Astrocyte (in vitro differentiated cells and primary cell): ENCODE measurements around the gene FAM240A. TPM values are rescaled to one million over a fixed set of nuclear protein-coding genes. Genes with fewer than 3 reads are reported as not detected.
A peak's percentile ranks its signal among the peaks of the same experiment; 100 is the strongest.

Source experiments
- DNase-seq: peaks from one replicate; pipeline ENCODE4 v3.0.0-alpha.2; 2010; ENCODE audit warnings: low read depth
- FAIRE-seq: peaks from 2 replicates; lab custom pipeline; 2011; peaks lifted over from hg19 to GRCh38; lab: Jason Lieb, UNC
- H2AFZ ChIP-seq: 2 replicates; pipeline ENCODE4 v1.6.0; 2012; ENCODE audit warnings: low read depth, low read length, inconsistent platforms
- H3K27ac ChIP-seq: 2 replicates; pipeline ENCODE4 v1.5.1; 2011; ENCODE audit warnings: low read depth, low read length, inconsistent platforms
- H3K27me3 ChIP-seq: 2 replicates; pipeline ENCODE4 v1.6.0; 2011; ENCODE audit warnings: low read length, inconsistent platforms; ENCODE audit not compliant: insufficient read depth
- H3K36me3 ChIP-seq: 2 replicates; pipeline ENCODE4 v1.5.1; 2011; ENCODE audit warnings: low read length, inconsistent platforms; ENCODE audit not compliant: insufficient read depth
- H3K4me1 ChIP-seq: 2 replicates; pipeline ENCODE4 v1.5.1; 2011; ENCODE audit warnings: low read length, inconsistent platforms; ENCODE audit not compliant: insufficient read depth
- H3K4me2 ChIP-seq: 2 replicates; pipeline ENCODE4 v1.6.0; 2012; ENCODE audit warnings: low read length, inconsistent platforms
- H3K4me3 ChIP-seq: 2 replicates; pipeline ENCODE4 v1.5.1; 2011; ENCODE audit warnings: low read depth, mild to moderate bottlenecking, low read length, inconsistent platforms; ENCODE audit not compliant: insufficient read depth
- H3K79me2 ChIP-seq: 2 replicates; pipeline ENCODE4 v1.6.0; 2012; ENCODE audit warnings: mild to moderate bottlenecking, low read length, inconsistent platforms; ENCODE audit not compliant: insufficient read depth
- H3K9ac ChIP-seq: 2 replicates; pipeline ENCODE4 v1.6.0; 2012; ENCODE audit warnings: mild to moderate bottlenecking, low read length, inconsistent platforms
- H3K9me3 ChIP-seq: 2 replicates; pipeline ENCODE4 v1.5.1; 2012; ENCODE audit warnings: low read depth, mild to moderate bottlenecking, low read length, inconsistent platforms; ENCODE audit not compliant: insufficient read depth
- H4K20me1 ChIP-seq: 2 replicates; pipeline ENCODE4 v1.6.0; 2012; ENCODE audit warnings: low read length, inconsistent platforms; ENCODE audit not compliant: insufficient read depth
- H3K27ac Mint-ChIP-seq: one replicate; pipeline ENCODE4 v1.8.0; 2021; ENCODE audit warnings: mild to moderate bottlenecking, mixed read lengths; ENCODE audit not compliant: unreplicated experiment
- H3K27me3 Mint-ChIP-seq: one replicate; pipeline ENCODE4 v1.8.0; 2021; ENCODE audit warnings: low read depth, mixed read lengths; ENCODE audit not compliant: unreplicated experiment
- H3K36me3 Mint-ChIP-seq: one replicate; pipeline ENCODE4 v1.8.0; 2021; ENCODE audit warnings: low read depth, mixed read lengths; ENCODE audit not compliant: unreplicated experiment
- H3K4me1 Mint-ChIP-seq: one replicate; pipeline ENCODE4 v1.8.0; 2021; ENCODE audit warnings: low read depth, mixed read lengths; ENCODE audit not compliant: unreplicated experiment
- H3K4me3 Mint-ChIP-seq: one replicate; pipeline ENCODE4 v1.8.0; 2021; ENCODE audit warnings: mild to moderate bottlenecking, moderate library complexity, mixed read lengths; ENCODE audit not compliant: unreplicated experiment
- H3K9me3 Mint-ChIP-seq: one replicate; pipeline ENCODE4 v1.8.0; 2021; ENCODE audit warnings: mild to moderate bottlenecking, mixed read lengths; ENCODE audit not compliant: unreplicated experiment
- CTCF ChIP-seq: IDR thresholded peaks from 2 replicates; pipeline ENCODE4 v1.5.1; 2011; ENCODE audit warnings: low read depth, mild to moderate bottlenecking, inconsistent platforms, low read length, moderate library complexity; ENCODE audit not compliant: insufficient read depth
- EZH2 ChIP-seq: IDR thresholded peaks from 2 replicates; pipeline ENCODE4 v1.6.1; 2012; ENCODE audit warnings: mild to moderate bottlenecking, low read length, inconsistent platforms; ENCODE audit not compliant: insufficient read depth
- total RNA-seq: library from RNA; stranded (reverse); gene quantifications from 2 replicates; pipeline ENCODE4 v1.2.1, GENCODE V29; 2021

Gene FAM240A
- total RNA-seq, 1 donor from 2014 or later: not detected

- no peaks in the 10 kb centered on the region for H4K20me1 ChIP-seq
- Mint-ChIP-seq H3K27ac (peak overlapping the region; percentile 2), H3K36me3 (no peaks in the 10 kb centered on the region), H3K4me3 (no peak overlapping the region), H3K9me3 (peaks cover 3% of the 10 kb centered on the region), H3K4me1 (peaks cover 26% of the 10 kb centered on the region), H3K27me3 (peaks cover 37% of the 10 kb centered on the region)
- FAIRE-seq (no peak), DNase-seq (no peak)
- H3K4me3 ChIP-seq: no peak overlapping the region
- H3K27me3 ChIP-seq: peaks cover 2% of the 10 kb centered on the region
- H3K79me2 ChIP-seq: no peaks in the 10 kb centered on the region
- no peak overlapping the region for H3K9ac ChIP-seq
- peaks cover 10% of the 10 kb centered on the region for H3K4me1 ChIP-seq
- TF ChIP-seq EZH2: no peak
- TF ChIP-seq CTCF: no peak
- no peak overlapping the region for H2AFZ ChIP-seq
- H3K27ac ChIP-seq: no peak overlapping the region
- no peaks in the 10 kb centered on the region for H3K36me3 ChIP-seq
- no peak overlapping the region for H3K4me2 ChIP-seq
- no peaks in the 10 kb centered on the region for H3K9me3 ChIP-seq
Observed at GRCh38 chr3:46660543-46661523, 48.5 kb downstream of the FAM240A start.

- TF ChIP-seq CTCF (no peak), EZH2 (no peak)
- Mint-ChIP-seq H3K27me3 (peaks cover 45% of the 10 kb centered on the region), H3K27ac (no peak overlapping the region), H3K4me3 (no peak overlapping the region), H3K36me3 (no peaks in the 10 kb centered on the region), H3K4me1 (peaks cover 26% of the 10 kb centered on the region), H3K9me3 (peaks cover 3% of the 10 kb centered on the region)
- Histone ChIP-seq H3K9ac (no peak overlapping the region), H3K79me2 (no peaks in the 10 kb centered on the region), H2AFZ (no peak overlapping the region), H3K36me3 (no peaks in the 10 kb centered on the region), H3K27ac (no peak overlapping the region), H3K9me3 (no peaks in the 10 kb centered on the region), H4K20me1 (no peaks in the 10 kb centered on the region), H3K4me1 (peaks cover 10% of the 10 kb centered on the region), H3K27me3 (no peaks in the 10 kb centered on the region), H3K4me2 (no peak overlapping the region), H3K4me3 (no peak overlapping the region)
- no peak for DNase-seq
- FAIRE-seq: no peak
Observed at GRCh38 chr3:46661776-46662766, 49.7 kb downstream of the FAM240A start.
